ENCODE measurements around the gene KRT79.

DNA sequence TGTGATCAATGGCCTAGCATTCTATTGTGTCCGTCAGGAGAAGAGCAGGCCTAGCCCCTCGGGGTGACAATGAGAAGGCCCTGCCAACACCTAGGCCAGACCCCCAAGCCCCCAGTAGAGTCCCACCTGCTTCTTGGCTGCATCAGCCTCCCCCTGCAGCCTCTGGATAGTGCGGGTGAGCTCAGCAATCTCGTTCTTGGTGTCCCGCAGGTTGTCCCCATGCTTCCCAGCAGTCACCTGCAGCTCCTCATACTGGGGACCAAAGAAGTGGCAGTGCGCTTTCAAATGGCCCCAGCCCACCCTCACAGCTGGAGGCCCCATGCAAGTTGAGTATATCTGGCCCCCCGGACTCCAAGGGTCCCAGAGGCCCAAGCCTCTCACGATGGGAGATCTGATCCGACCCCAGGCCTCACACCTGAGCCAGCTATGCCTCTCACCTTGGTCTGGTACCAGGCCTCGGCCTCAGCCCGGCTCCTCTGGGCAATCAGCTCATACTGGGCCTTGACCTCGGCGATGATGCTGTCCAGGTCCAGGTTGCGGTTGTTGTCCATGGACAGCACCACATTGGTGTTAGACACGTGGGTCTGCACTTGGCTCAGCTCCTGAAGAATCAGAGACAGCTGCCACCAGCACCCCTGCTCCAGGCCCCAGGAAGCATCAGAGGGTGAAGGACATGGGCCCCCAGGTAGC lies 10.2 kb downstream of the KRT79 start:
- TF ChIP-seq, protein P1, sequence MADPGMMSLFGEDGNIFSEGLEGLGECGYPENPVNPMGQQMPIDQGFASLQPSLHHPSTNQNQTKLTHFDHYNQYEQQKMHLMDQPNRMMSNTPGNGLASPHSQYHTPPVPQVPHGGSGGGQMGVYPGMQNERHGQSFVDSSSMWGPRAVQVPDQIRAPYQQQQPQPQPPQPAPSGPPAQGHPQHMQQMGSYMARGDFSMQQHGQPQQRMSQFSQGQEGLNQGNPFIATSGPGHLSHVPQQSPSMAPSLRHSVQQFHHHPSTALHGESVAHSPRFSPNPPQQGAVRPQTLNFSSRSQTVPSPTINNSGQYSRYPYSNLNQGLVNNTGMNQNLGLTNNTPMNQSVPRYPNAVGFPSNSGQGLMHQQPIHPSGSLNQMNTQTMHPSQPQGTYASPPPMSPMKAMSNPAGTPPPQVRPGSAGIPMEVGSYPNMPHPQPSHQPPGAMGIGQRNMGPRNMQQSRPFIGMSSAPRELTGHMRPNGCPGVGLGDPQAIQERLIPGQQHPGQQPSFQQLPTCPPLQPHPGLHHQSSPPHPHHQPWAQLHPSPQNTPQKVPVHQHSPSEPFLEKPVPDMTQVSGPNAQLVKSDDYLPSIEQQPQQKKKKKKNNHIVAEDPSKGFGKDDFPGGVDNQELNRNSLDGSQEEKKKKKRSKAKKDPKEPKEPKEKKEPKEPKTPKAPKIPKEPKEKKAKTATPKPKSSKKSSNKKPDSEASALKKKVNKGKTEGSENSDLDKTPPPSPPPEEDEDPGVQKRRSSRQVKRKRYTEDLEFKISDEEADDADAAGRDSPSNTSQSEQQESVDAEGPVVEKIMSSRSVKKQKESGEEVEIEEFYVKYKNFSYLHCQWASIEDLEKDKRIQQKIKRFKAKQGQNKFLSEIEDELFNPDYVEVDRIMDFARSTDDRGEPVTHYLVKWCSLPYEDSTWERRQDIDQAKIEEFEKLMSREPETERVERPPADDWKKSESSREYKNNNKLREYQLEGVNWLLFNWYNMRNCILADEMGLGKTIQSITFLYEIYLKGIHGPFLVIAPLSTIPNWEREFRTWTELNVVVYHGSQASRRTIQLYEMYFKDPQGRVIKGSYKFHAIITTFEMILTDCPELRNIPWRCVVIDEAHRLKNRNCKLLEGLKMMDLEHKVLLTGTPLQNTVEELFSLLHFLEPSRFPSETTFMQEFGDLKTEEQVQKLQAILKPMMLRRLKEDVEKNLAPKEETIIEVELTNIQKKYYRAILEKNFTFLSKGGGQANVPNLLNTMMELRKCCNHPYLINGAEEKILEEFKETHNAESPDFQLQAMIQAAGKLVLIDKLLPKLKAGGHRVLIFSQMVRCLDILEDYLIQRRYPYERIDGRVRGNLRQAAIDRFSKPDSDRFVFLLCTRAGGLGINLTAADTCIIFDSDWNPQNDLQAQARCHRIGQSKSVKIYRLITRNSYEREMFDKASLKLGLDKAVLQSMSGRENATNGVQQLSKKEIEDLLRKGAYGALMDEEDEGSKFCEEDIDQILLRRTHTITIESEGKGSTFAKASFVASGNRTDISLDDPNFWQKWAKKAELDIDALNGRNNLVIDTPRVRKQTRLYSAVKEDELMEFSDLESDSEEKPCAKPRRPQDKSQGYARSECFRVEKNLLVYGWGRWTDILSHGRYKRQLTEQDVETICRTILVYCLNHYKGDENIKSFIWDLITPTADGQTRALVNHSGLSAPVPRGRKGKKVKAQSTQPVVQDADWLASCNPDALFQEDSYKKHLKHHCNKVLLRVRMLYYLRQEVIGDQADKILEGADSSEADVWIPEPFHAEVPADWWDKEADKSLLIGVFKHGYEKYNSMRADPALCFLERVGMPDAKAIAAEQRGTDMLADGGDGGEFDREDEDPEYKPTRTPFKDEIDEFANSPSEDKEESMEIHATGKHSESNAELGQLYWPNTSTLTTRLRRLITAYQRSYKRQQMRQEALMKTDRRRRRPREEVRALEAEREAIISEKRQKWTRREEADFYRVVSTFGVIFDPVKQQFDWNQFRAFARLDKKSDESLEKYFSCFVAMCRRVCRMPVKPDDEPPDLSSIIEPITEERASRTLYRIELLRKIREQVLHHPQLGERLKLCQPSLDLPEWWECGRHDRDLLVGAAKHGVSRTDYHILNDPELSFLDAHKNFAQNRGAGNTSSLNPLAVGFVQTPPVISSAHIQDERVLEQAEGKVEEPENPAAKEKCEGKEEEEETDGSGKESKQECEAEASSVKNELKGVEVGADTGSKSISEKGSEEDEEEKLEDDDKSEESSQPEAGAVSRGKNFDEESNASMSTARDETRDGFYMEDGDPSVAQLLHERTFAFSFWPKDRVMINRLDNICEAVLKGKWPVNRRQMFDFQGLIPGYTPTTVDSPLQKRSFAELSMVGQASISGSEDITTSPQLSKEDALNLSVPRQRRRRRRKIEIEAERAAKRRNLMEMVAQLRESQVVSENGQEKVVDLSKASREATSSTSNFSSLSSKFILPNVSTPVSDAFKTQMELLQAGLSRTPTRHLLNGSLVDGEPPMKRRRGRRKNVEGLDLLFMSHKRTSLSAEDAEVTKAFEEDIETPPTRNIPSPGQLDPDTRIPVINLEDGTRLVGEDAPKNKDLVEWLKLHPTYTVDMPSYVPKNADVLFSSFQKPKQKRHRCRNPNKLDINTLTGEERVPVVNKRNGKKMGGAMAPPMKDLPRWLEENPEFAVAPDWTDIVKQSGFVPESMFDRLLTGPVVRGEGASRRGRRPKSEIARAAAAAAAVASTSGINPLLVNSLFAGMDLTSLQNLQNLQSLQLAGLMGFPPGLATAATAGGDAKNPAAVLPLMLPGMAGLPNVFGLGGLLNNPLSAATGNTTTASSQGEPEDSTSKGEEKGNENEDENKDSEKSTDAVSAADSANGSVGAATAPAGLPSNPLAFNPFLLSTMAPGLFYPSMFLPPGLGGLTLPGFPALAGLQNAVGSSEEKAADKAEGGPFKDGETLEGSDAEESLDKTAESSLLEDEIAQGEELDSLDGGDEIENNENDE (IDR thresholded peaks at IDR 0.05; ENCODE audit: insufficient replicate concordance, low read length), result no peak
- TF ChIP-seq POLR2A (IDR thresholded peaks at IDR 0.05; ENCODE audit: control extremely low read depth in 1 of 2, low read depth in 2 of 2, low read length in 2 of 2), result no peak

Data from H1 (cell line).